ENCODE results near the gene TOR2A.

Gene TOR2A

GRCh38 chr9:127741831-127742434, 6.8 kb upstream of the TOR2A start:
- no peak for DNase-seq

- no peak for DNase-seq
Measured at GRCh38 chr9:127739614-127740330, 4.7 kb upstream of the TOR2A start.

- DNase-seq: no peak
Measured at GRCh38 chr9:127738666-127739065, 3.6 kb upstream of the TOR2A start.

- DNase-seq: no peak
Measured at GRCh38 chr9:127735530-127736185, 564 bp upstream of the TOR2A start.

- no peak for DNase-seq
Measured at GRCh38 chr9:127734247-127734746, 797 bp downstream of the TOR2A start.

- DNase-seq: no peak
Measured at GRCh38 chr9:127733614-127734013, 1.5 kb downstream of the TOR2A start.

GRCh38 chr9:127732444-127732843, 2.6 kb downstream of the TOR2A start:
- DNase-seq: no peak

GRCh38 chr9:127731938-127732337, 3.2 kb downstream of the TOR2A start:
- DNase-seq: no peak

GRCh38 chr9:127730799-127731410, 4.2 kb downstream of the TOR2A start:
- no peak for DNase-seq

- DNase-seq: no peak
Measured at GRCh38 chr9:127730262-127730661, 4.8 kb downstream of the TOR2A start.

GRCh38 chr9:127729522-127730256, 5.4 kb downstream of the TOR2A start:
- no peak for DNase-seq

GRCh38 chr9:127728808-127729207, 6.3 kb downstream of the TOR2A start:
- no peak for DNase-seq

GRCh38 chr9:127726871-127727270, 8.2 kb downstream of the TOR2A start:
- DNase-seq: no peak

GRCh38 chr9:127724012-127724411, 11.1 kb downstream of the TOR2A start:
- no peak for DNase-seq

GRCh38 chr9:127723444-127723843, 11.7 kb downstream of the TOR2A start:
- DNase-seq: no peak

GRCh38 chr9:127723013-127723412, 12.1 kb downstream of the TOR2A start:
- DNase-seq: no peak

GRCh38 chr9:127722055-127722745, 12.9 kb downstream of the TOR2A start:
- no peak for DNase-seq

GRCh38 chr9:127721391-127721821, 13.7 kb downstream of the TOR2A start:
- no peak for DNase-seq

GRCh38 chr9:127720865-127721227, 14.2 kb downstream of the TOR2A start:
- DNase-seq: no peak

- no peak for DNase-seq
Measured at GRCh38 chr9:127720031-127720864, 14.8 kb downstream of the TOR2A start.

GRCh38 chr9:127717766-127718165, 17.3 kb downstream of the TOR2A start:
- DNase-seq: no peak

Data from stimulated activated CD4-positive, alpha-beta T cell treated with anti-CD3 and anti-CD28 coated beads, Interleukin-1b, Interleukin-23, amount 100 ng/mL, for 48 hours (primary cell).